DND-41 (cell line): ENCODE data around the gene ATXN7L2.
A peak's percentile ranks its signal among the peaks of the same experiment; 100 is the strongest.

Experiments
- ATAC-seq: fragments of 200-7000 bp; cut with Tn5 transposase; 3 replicates; pipeline ENCODE4 v1.9.1; 2021; ENCODE audit warnings: low read depth; ENCODE audit not compliant: insufficient read depth
- DNase-seq: peaks from one replicate; pipeline ENCODE4 v3.0.0-alpha.2; 2020
- H2AFZ ChIP-seq: 2 replicates; pipeline ENCODE4 v1.6.0; 2012; ENCODE audit warnings: low read depth, low read length
- H3K27ac ChIP-seq: 2 replicates; pipeline ENCODE4 v1.5.1; 2012; ENCODE audit warnings: low read length, inconsistent platforms
- H3K27me3 ChIP-seq: fragments of 200-600 bp; sonication (generic); 2 replicates; pipeline ENCODE4 v1.6.0; 2012; ENCODE audit warnings: low read length, mild to moderate bottlenecking, inconsistent platforms; ENCODE audit not compliant: insufficient read depth, poor library complexity
- H3K36me3 ChIP-seq: 2 replicates; pipeline ENCODE4 v1.5.1; 2012; ENCODE audit warnings: low read length, inconsistent platforms; ENCODE audit not compliant: insufficient read depth
- H3K4me1 ChIP-seq: 2 replicates; pipeline ENCODE4 v1.5.1; 2012; ENCODE audit warnings: mild to moderate bottlenecking, low read length; ENCODE audit not compliant: insufficient read depth
- H3K4me2 ChIP-seq: 2 replicates; pipeline ENCODE4 v1.6.0; 2012; ENCODE audit warnings: mild to moderate bottlenecking, moderate library complexity, low read length, inconsistent platforms; ENCODE audit not compliant: insufficient read depth
- H3K4me3 ChIP-seq, 2 experiments: fragments of 200-600 bp in 1 of 2; shearing (Covaris generic) in 1 of 2; 2 replicates each; pipeline ENCODE4 v1.5.1; 2012 to 2016; ENCODE audit warnings: inconsistent platforms in 2 of 2, low read length in 2 of 2, mild to moderate bottlenecking in 2 of 2, low read depth in 1 of 2, moderate library complexity in 1 of 2
- H3K79me2 ChIP-seq: 2 replicates; pipeline ENCODE4 v1.6.0; 2012; ENCODE audit warnings: low read length, inconsistent platforms; ENCODE audit not compliant: insufficient read depth
- H3K9ac ChIP-seq: 2 replicates; pipeline ENCODE4 v1.6.0; 2012; ENCODE audit warnings: low read depth, mild to moderate bottlenecking, inconsistent platforms, low read length, moderate library complexity
- H3K9me3 ChIP-seq: 2 replicates; pipeline ENCODE4 v1.5.1; 2012; ENCODE audit warnings: low read length, moderate library complexity, mild to moderate bottlenecking, inconsistent platforms; ENCODE audit not compliant: insufficient read depth, severe bottlenecking
- H4K20me1 ChIP-seq: 2 replicates; pipeline ENCODE4 v1.6.0; 2012; ENCODE audit warnings: low read length; ENCODE audit not compliant: insufficient read depth
- CTCF ChIP-seq: IDR thresholded peaks from 2 replicates; pipeline ENCODE4 v1.5.1; 2012; ENCODE audit warnings: borderline replicate concordance, low read length, moderate library complexity, mild to moderate bottlenecking; ENCODE audit not compliant: poor library complexity, severe bottlenecking; ENCODE audit errors: extremely low read depth
- EZH2 ChIP-seq: IDR thresholded peaks from 3 replicates; pipeline ENCODE4 v1.6.1; 2012; ENCODE audit warnings: borderline replicate concordance, low read depth, mild to moderate bottlenecking, moderate library complexity, low read length, inconsistent platforms; ENCODE audit not compliant: severe bottlenecking

ATXN7L2 gene

GRCh38 chr1:109498161-109498801, 14.6 kb downstream of the ATXN7L2 start:
- Histone ChIP-seq H2AFZ (no peak overlapping the region), H3K27me3 (no peaks in the 10 kb centered on the region), H4K20me1 (peaks cover 22% of the 10 kb centered on the region), H3K27ac (no peak overlapping the region), H3K4me3 (no peak overlapping the region), H3K4me1 (peaks cover 47% of the 10 kb centered on the region), H3K9ac (no peak overlapping the region), H3K79me2 (peaks cover 29% of the 10 kb centered on the region), H3K36me3 (peaks cover 58% of the 10 kb centered on the region), H3K4me2 (no peak overlapping the region), H3K9me3 (no peaks in the 10 kb centered on the region)
- ATAC-seq (no peak), DNase-seq (no peak)
- TF ChIP-seq EZH2 (no peak), CTCF (peak; percentile 55)

GRCh38 chr1:109499081-109499480, 15.4 kb downstream of the ATXN7L2 start:
- Histone ChIP-seq H3K36me3 (peaks cover 58% of the 10 kb centered on the region), H2AFZ (no peak overlapping the region), H4K20me1 (peaks cover 22% of the 10 kb centered on the region), H3K4me3 (no peak overlapping the region), H3K4me1 (peaks cover 42% of the 10 kb centered on the region), H3K79me2 (peaks cover 28% of the 10 kb centered on the region), H3K27ac (no peak overlapping the region), H3K27me3 (no peaks in the 10 kb centered on the region), H3K9me3 (no peaks in the 10 kb centered on the region), H3K9ac (no peak overlapping the region), H3K4me2 (no peak overlapping the region)
- no peak for DNase-seq
- TF ChIP-seq CTCF, result no peak
- TF ChIP-seq EZH2, result no peak
- no peak for ATAC-seq

- Histone ChIP-seq H2AFZ (no peak overlapping the region), H3K27me3 (no peaks in the 10 kb centered on the region), H3K9ac (no peak overlapping the region), H3K4me1 (peaks cover 38% of the 10 kb centered on the region), H3K27ac (no peak overlapping the region), H3K4me2 (no peak overlapping the region), H4K20me1 (peaks cover 21% of the 10 kb centered on the region), H3K4me3 (no peak overlapping the region), H3K79me2 (peaks cover 20% of the 10 kb centered on the region), H3K9me3 (no peaks in the 10 kb centered on the region), H3K36me3 (peaks cover 58% of the 10 kb centered on the region)
- ATAC-seq, result 0 out of 3 replicates have a peak, but pooled peaks have one; percentile 16
- TF ChIP-seq EZH2 (no peak), CTCF (peak; percentile 61)
- peak; percentile 54 for DNase-seq
These were observed 16.2 kb downstream of the ATXN7L2 start for GRCh38 chr1:109499661-109500536.
